ENCODE measurements around the gene TMEM45B. TPM values are rescaled to one million over a fixed set of nuclear protein-coding genes. Genes with fewer than 3 reads are reported as not detected.
"Not testable (repeated sequence)": the region's sequence is repeated elsewhere in the genome, so short reads cannot be mapped to it uniquely, and the experiment has no call there.

The TMEM45B gene
- total RNA-seq, 4 donors from 2014 or later = 0.11 to 0.66 TPM; not detected in 2

- TF ChIP-seq POLR2AphosphoS5 (IDR thresholded peaks at IDR 0.05) (no peak), EP300 (IDR thresholded peaks at IDR 0.05) (no peak), POLR2A (IDR thresholded peaks at IDR 0.05; ENCODE audit: low read depth) (no peak), CTCF (IDR thresholded peaks at IDR 0.05) (no peak)
- DNase-seq (ENCODE audit: extremely low spot score) = no peak
- Histone ChIP-seq H3K4me1 (no peaks in the 10 kb centered on the region), H3K27me3 (peaks cover 0 to 13% (median 0%) of the 10 kb centered on the region in 4 donors), H3K27ac (replicated peaks in 1 of 4) (no peak overlapping the region), H3K4me3 (no peak overlapping the region), H3K9me3 (peaks cover 0 to 7% (median 0%) of the 10 kb centered on the region in 4 donors), H3K36me3 (no peaks in the 10 kb centered on the region)
- intact Hi-C loops (cut with DNase I) = no loop called here
These were observed 15.0 kb upstream of the TMEM45B start for GRCh38 chr11:129800655-129801054.

- Histone ChIP-seq H3K27ac (replicated peaks in 1 of 4) (no peak overlapping the region), H3K9me3 (peaks cover 0 to 7% (median 0%) of the 10 kb centered on the region in 4 donors), H3K27me3 (peaks cover 0 to 13% (median 0%) of the 10 kb centered on the region in 4 donors), H3K4me3 (no peak overlapping the region), H3K4me1 (no peaks in the 10 kb centered on the region), H3K36me3 (no peaks in the 10 kb centered on the region)
- WGBS = 83% methylated on average over 4 of the region's 4 CpGs
- TF ChIP-seq CTCF (IDR thresholded peaks at IDR 0.05) = no peak
- TF ChIP-seq POLR2AphosphoS5 (IDR thresholded peaks at IDR 0.05) = no peak
- no peak for TF ChIP-seq POLR2A (IDR thresholded peaks at IDR 0.05; ENCODE audit: low read depth)
- TF ChIP-seq EP300 (IDR thresholded peaks at IDR 0.05) = no peak
- no peak for DNase-seq (ENCODE audit: extremely low spot score)
- intact Hi-C loops (cut with DNase I) = no loop called here
These were observed 12.1 kb upstream of the TMEM45B start for GRCh38 chr11:129803533-129803932.

GRCh38 chr11:129804012-129804411, 11.6 kb upstream of the TMEM45B start:
- 85% methylated on average over 3 of the region's 3 CpGs for WGBS
- H3K36me3 ChIP-seq = no peaks in the 10 kb centered on the region
- peaks cover 0 to 7% (median 0%) of the 10 kb centered on the region in 4 donors for H3K9me3 ChIP-seq
- no peaks in the 10 kb centered on the region for H3K4me1 ChIP-seq
- no peak overlapping the region for H3K4me3 ChIP-seq
- DNase-seq (ENCODE audit: extremely low spot score) = no peak
- intact Hi-C loops (cut with DNase I) = no loop called here
- TF ChIP-seq EP300 (IDR thresholded peaks at IDR 0.05) (no peak), CTCF (IDR thresholded peaks at IDR 0.05) (no peak), POLR2A (IDR thresholded peaks at IDR 0.05; ENCODE audit: low read depth) (no peak), POLR2AphosphoS5 (IDR thresholded peaks at IDR 0.05) (no peak)
- no peak overlapping the region for H3K27ac ChIP-seq (replicated peaks in 1 of 4)
- H3K27me3 ChIP-seq = peaks cover 0 to 13% (median 0%) of the 10 kb centered on the region in 4 donors

- intact Hi-C loops (cut with DNase I); H3K27ac ChIP-seq (replicated peaks in 1 of 4): not testable (repeated sequence)
These were observed 7.4 kb upstream of the TMEM45B start for GRCh38 chr11:129808241-129808640.

GRCh38 chr11:129813231-129813791, 2.3 kb upstream of the TMEM45B start:
- no peaks in the 10 kb centered on the region for H3K36me3 ChIP-seq

More at GRCh38 chr11:129808241-129808640, 7.4 kb upstream of the TMEM45B start:
- H3K36me3 ChIP-seq; H3K4me1 ChIP-seq; DNase-seq (ENCODE audit: extremely low spot score); H3K9me3 ChIP-seq; H3K27me3 ChIP-seq; H3K4me3 ChIP-seq: not testable (repeated sequence)
- 95% methylated on average over 2 of the region's 2 CpGs for WGBS

More at GRCh38 chr11:129813231-129813791, 2.3 kb upstream of the TMEM45B start:
- Histone ChIP-seq H3K27me3 (peaks cover 0 to 36% (median 4%) of the 10 kb centered on the region in 4 donors), H3K27ac (replicated peaks in 1 of 4) (no peak overlapping the region), H3K9me3 (no peaks in the 10 kb centered on the region), H3K4me3 (no peak overlapping the region), H3K4me1 (peaks cover 3 to 9% (median 8%) of the 10 kb centered on the region in 4 donors)
- intact Hi-C loops (cut with DNase I) = no loop called here
- no peak for TF ChIP-seq CTCF (IDR thresholded peaks at IDR 0.05)
- TF ChIP-seq EP300 (IDR thresholded peaks at IDR 0.05) = no peak
- no peak for TF ChIP-seq POLR2A (IDR thresholded peaks at IDR 0.05; ENCODE audit: low read depth)
- TF ChIP-seq POLR2AphosphoS5 (IDR thresholded peaks at IDR 0.05) = no peak
- 87% methylated on average over 12 of the region's 12 CpGs for WGBS
- DNase-seq (ENCODE audit: extremely low spot score) = no peak

Data from esophagus muscularis mucosa (tissue), 4 donors.